GM12878 (cell line): ENCODE measurements around the gene MITD1. TPM values are rescaled to one million over a fixed set of nuclear protein-coding genes. Genes with fewer than 3 reads are reported as not detected.
A peak's percentile ranks its signal among the peaks of the same experiment; 100 is the strongest.

ENCODE experiments used
- ATF7 ChIP-seq: fragments of 450-650 bp; IDR thresholded peaks from 2 replicates; pipeline ENCODE4 v1.6.1; 2016; ENCODE audit warnings: low read depth, mild to moderate bottlenecking
- ETV6 ChIP-seq, 2 experiments: fragments of 450-650 bp in 1 of 2; IDR thresholded peaks in 1 of 2; conservative IDR thresholded peaks in 1 of 2; 2 replicates each; pipeline ENCODE4 v1.6.1; 2014; ENCODE audit warnings: antibody characterized with exemption in 1 of 2, borderline replicate concordance in 1 of 2, low read depth in 1 of 2, mild to moderate bottlenecking in 1 of 2, moderate library complexity in 1 of 2
- KLF5 ChIP-seq: fragments of 450-650 bp; IDR thresholded peaks from 2 replicates; pipeline ENCODE4 v1.6.1; 2014; ENCODE audit warnings: mild to moderate bottlenecking; ENCODE audit not compliant: partially characterized antibody
- MEF2B ChIP-seq: fragments of 450-650 bp; IDR thresholded peaks from 2 replicates; pipeline ENCODE4 v1.6.1; 2018; ENCODE audit warnings: mild to moderate bottlenecking, moderate library complexity; ENCODE audit not compliant: partially characterized antibody, poor library complexity, severe bottlenecking
- PBX3 ChIP-seq: IDR thresholded peaks from 2 replicates; pipeline ENCODE4 v1.6.1; 2011; ENCODE audit warnings: mild to moderate bottlenecking, low read depth, low read length, moderate library complexity; ENCODE audit not compliant: insufficient replicate concordance
- POLR2A ChIP-seq: IDR thresholded peaks from 2 replicates; pipeline ENCODE4 v1.6.1; 2011; ENCODE audit warnings: low read depth, mild to moderate bottlenecking, low read length
- POLR2AphosphoS5 ChIP-seq: IDR thresholded peaks from 2 replicates; pipeline ENCODE4 v1.6.1; 2011; ENCODE audit warnings: mild to moderate bottlenecking, low read length, inconsistent platforms
- RELA ChIP-seq: fragments of 450-650 bp; IDR thresholded peaks from 2 replicates; pipeline ENCODE4 v1.8.0; 2014; ENCODE audit warnings: borderline replicate concordance; ENCODE audit not compliant: partially characterized antibody
- SREBF2 ChIP-seq: IDR thresholded peaks from 2 replicates; pipeline ENCODE4 v1.6.1; 2012; ENCODE audit warnings: mild to moderate bottlenecking, low read length
- SRF ChIP-seq, 2 experiments: IDR thresholded peaks; 2 replicates each; pipeline ENCODE4 v1.6.1; 2011; ENCODE audit warnings: low read depth in 2 of 2, low read length in 2 of 2, mild to moderate bottlenecking in 1 of 2, moderate library complexity in 1 of 2
- TARDBP ChIP-seq: IDR thresholded peaks from 2 replicates; pipeline ENCODE4 v1.6.1; 2016; ENCODE audit warnings: borderline replicate concordance
- WRNIP1 ChIP-seq: IDR thresholded peaks from 2 replicates; pipeline ENCODE4 v1.6.1; 2011; ENCODE audit warnings: low read depth, low read length, improper control_type of control experiment, borderline replicate concordance
- ZNF207 ChIP-seq: fragments of 450-650 bp; IDR thresholded peaks from 2 replicates; pipeline ENCODE4 v1.6.1; 2014; ENCODE audit warnings: antibody characterized with exemption, mild to moderate bottlenecking, borderline replicate concordance
- polyA plus RNA-seq, 11 experiments: library from polyadenylated mRNA; depleted of rRNA in 4 of 11; unstranded in 6 of 11; stranded (reverse) in 5 of 11; fragments of >200 nt; fragmentation: Nextera tagmentation in 4 of 11; fragmentation: Illumina TruSeq in 1 of 11; extraction: Ambion mirVana in 4 of 11; extraction: Trizol in 1 of 11; gene quantifications; 1 replicate in 1 of 11; 2 replicates in 10 of 11; pipeline versions ENCODE4 v1.2.1 to v1.2.3, GENCODE V29; 2011 to 2016; ENCODE audit warnings: inconsistent platforms in 2 of 11, missing spikeins in 2 of 11, low read depth in 1 of 11
- total RNA-seq, 4 experiments: library from RNA; depleted of rRNA in 3 of 4; stranded (reverse); fragments of >200 nt in 3 of 4; fragmentation: Illumina TruSeq in 1 of 4; extraction: Trizol in 1 of 4; gene quantifications; 2 replicates each; pipeline versions ENCODE4 v1.2.1 to v1.2.3, GENCODE V29; 2013 to 2021
- TF ChIP-seq, protein P1 (sequence below): fragments of 450-650 bp; IDR thresholded peaks from 2 replicates; pipeline ENCODE4 v1.6.1; 2017; ENCODE audit warnings: low read depth, mild to moderate bottlenecking, moderate library complexity
- TF ChIP-seq, protein P2 (sequence below): fragments of 450-650 bp; IDR thresholded peaks from 2 replicates; pipeline ENCODE4 v1.6.1; 2017; ENCODE audit warnings: mild to moderate bottlenecking, moderate library complexity
- TF ChIP-seq, protein P3 (sequence below): fragments of 450-650 bp; IDR thresholded peaks from 2 replicates; pipeline ENCODE4 v1.6.1; 2017; ENCODE audit warnings: mild to moderate bottlenecking, moderate library complexity

MITD1 gene
- total and polyA plus RNA-seq, 10 of the 15 experiments (the other 5 are each of a cell fraction or from before 2014, with no cell fraction given): 33.0 to 116 (median 63.5) TPM

- peak; percentile 77 for TF ChIP-seq ATF7
- peak; percentile 100 for TF ChIP-seq RELA
- TF ChIP-seq, protein P1, sequence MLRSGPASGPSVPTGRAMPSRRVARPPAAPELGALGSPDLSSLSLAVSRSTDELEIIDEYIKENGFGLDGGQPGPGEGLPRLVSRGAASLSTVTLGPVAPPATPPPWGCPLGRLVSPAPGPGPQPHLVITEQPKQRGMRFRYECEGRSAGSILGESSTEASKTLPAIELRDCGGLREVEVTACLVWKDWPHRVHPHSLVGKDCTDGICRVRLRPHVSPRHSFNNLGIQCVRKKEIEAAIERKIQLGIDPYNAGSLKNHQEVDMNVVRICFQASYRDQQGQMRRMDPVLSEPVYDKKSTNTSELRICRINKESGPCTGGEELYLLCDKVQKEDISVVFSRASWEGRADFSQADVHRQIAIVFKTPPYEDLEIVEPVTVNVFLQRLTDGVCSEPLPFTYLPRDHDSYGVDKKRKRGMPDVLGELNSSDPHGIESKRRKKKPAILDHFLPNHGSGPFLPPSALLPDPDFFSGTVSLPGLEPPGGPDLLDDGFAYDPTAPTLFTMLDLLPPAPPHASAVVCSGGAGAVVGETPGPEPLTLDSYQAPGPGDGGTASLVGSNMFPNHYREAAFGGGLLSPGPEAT: peak; percentile 99
- TF ChIP-seq SREBF2: no peak
- TF ChIP-seq, protein P2, sequence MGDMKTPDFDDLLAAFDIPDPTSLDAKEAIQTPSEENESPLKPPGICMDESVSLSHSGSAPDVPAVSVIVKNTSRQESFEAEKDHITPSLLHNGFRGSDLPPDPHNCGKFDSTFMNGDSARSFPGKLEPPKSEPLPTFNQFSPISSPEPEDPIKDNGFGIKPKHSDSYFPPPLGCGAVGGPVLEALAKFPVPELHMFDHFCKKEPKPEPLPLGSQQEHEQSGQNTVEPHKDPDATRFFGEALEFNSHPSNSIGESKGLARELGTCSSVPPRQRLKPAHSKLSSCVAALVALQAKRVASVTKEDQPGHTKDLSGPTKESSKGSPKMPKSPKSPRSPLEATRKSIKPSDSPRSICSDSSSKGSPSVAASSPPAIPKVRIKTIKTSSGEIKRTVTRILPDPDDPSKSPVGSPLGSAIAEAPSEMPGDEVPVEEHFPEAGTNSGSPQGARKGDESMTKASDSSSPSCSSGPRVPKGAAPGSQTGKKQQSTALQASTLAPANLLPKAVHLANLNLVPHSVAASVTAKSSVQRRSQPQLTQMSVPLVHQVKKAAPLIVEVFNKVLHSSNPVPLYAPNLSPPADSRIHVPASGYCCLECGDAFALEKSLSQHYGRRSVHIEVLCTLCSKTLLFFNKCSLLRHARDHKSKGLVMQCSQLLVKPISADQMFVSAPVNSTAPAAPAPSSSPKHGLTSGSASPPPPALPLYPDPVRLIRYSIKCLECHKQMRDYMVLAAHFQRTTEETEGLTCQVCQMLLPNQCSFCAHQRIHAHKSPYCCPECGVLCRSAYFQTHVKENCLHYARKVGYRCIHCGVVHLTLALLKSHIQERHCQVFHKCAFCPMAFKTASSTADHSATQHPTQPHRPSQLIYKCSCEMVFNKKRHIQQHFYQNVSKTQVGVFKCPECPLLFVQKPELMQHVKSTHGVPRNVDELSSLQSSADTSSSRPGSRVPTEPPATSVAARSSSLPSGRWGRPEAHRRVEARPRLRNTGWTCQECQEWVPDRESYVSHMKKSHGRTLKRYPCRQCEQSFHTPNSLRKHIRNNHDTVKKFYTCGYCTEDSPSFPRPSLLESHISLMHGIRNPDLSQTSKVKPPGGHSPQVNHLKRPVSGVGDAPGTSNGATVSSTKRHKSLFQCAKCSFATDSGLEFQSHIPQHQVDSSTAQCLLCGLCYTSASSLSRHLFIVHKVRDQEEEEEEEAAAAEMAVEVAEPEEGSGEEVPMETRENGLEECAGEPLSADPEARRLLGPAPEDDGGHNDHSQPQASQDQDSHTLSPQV: 0 out of 2 replicates have a peak, but pooled peaks have one; percentile 35
- 0 out of 2 replicates have a peak, but pooled peaks have one; percentile 78 for TF ChIP-seq TARDBP
- TF ChIP-seq PBX3: peak; percentile 61
- peak; percentile 98 for TF ChIP-seq POLR2AphosphoS5
- peak; percentile 46 for TF ChIP-seq MEF2B
- peak; percentile 15 to 89; a peak in 2 of 4 replicates for TF ChIP-seq SRF (IDR thresholded peaks at IDR 0.05; ENCODE audit: low read depth in 2 of 2, low read length in 2 of 2)
- TF ChIP-seq, protein P3, sequence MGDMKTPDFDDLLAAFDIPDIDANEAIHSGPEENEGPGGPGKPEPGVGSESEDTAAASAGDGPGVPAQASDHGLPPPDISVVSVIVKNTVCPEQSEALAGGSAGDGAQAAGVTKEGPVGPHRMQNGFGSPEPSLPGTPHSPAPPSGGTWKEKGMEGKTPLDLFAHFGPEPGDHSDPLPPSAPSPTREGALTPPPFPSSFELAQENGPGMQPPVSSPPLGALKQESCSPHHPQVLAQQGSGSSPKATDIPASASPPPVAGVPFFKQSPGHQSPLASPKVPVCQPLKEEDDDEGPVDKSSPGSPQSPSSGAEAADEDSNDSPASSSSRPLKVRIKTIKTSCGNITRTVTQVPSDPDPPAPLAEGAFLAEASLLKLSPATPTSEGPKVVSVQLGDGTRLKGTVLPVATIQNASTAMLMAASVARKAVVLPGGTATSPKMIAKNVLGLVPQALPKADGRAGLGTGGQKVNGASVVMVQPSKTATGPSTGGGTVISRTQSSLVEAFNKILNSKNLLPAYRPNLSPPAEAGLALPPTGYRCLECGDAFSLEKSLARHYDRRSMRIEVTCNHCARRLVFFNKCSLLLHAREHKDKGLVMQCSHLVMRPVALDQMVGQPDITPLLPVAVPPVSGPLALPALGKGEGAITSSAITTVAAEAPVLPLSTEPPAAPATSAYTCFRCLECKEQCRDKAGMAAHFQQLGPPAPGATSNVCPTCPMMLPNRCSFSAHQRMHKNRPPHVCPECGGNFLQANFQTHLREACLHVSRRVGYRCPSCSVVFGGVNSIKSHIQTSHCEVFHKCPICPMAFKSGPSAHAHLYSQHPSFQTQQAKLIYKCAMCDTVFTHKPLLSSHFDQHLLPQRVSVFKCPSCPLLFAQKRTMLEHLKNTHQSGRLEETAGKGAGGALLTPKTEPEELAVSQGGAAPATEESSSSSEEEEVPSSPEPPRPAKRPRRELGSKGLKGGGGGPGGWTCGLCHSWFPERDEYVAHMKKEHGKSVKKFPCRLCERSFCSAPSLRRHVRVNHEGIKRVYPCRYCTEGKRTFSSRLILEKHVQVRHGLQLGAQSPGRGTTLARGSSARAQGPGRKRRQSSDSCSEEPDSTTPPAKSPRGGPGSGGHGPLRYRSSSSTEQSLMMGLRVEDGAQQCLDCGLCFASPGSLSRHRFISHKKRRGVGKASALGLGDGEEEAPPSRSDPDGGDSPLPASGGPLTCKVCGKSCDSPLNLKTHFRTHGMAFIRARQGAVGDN: peak; percentile 73; the same call in 1 of the 2 replicates
- peak; percentile 81; the same call in 1 of the 2 replicates for TF ChIP-seq WRNIP1
- peak; percentile 95 for TF ChIP-seq ZNF207
- peak; percentile 69 to 98; a peak in 2 of 4 replicates for TF ChIP-seq ETV6 (conservative IDR thresholded peaks at IDR 0.05 in 1 of 2, IDR thresholded peaks at IDR 0.05 in 1 of 2; ENCODE audit: borderline replicate concordance in 1 of 2, low read depth in 1 of 2)
- peak; percentile 93 for TF ChIP-seq POLR2A
- peak; percentile 80 for TF ChIP-seq KLF5
Observed at GRCh38 chr2:99180755-99181623, at the start of gene MITD1, which contains the start of gene MRPL30 (continued).
